Measurements from ENCODE around the gene METTL17.

METTL17 gene

DNA sequence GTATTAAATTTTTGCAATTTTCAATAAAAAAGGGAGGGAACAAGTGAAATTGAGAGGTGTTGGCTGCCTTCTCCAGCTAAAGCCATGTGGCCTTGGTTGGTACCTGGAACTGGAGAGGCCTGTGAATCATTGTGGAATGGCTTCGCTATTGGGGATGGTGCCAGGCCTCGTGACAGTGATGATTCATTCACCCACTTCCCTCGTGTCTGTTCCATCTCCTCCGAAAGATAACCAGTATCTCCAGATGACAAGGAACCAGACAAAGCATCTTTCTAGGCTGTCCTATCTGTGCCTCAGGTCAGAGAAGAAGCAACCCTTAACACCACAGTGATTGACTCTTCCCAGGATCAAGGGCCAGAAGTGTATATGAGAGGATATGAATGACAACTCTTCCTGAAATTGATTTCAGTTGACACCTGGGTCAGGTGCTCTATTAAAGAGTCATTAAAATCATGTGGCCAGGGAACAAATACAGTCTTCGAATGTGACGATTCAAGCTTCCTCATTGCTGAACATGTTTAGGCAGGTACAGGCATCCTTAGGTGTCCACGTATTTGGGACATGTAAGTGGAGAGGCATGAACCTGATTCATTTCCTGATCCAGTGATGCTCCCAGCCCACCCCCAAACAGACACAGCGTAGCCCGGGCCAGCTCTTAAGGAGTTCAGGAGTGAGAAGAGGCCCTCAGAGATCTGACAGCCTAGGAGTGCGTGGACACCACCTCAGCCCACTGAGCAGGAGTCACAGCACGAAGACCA lies 52.1 kb downstream of the METTL17 start, which contains the start of gene RNASE7:
Gene RNASE7 (plus strand): TSS at position 687 of the 758 bp plus-strand sequence. CDS start 631 bp downstream, outside the sequence.
- TF ChIP-seq, protein P1, sequence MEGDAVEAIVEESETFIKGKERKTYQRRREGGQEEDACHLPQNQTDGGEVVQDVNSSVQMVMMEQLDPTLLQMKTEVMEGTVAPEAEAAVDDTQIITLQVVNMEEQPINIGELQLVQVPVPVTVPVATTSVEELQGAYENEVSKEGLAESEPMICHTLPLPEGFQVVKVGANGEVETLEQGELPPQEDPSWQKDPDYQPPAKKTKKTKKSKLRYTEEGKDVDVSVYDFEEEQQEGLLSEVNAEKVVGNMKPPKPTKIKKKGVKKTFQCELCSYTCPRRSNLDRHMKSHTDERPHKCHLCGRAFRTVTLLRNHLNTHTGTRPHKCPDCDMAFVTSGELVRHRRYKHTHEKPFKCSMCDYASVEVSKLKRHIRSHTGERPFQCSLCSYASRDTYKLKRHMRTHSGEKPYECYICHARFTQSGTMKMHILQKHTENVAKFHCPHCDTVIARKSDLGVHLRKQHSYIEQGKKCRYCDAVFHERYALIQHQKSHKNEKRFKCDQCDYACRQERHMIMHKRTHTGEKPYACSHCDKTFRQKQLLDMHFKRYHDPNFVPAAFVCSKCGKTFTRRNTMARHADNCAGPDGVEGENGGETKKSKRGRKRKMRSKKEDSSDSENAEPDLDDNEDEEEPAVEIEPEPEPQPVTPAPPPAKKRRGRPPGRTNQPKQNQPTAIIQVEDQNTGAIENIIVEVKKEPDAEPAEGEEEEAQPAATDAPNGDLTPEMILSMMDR (IDR thresholded peaks at IDR 0.05; ENCODE audit: unreplicated experiment in 3 of 3), result no peak
- Mint-ChIP-seq H3K27ac (peak within 1 kb of the TSS; percentile 34 to 83 (median 58)), H3K36me3 (ENCODE audit: low read depth) (no peaks in the 10 kb centered on the region), H3K27me3 (ENCODE audit: low read depth) (no peaks in the 10 kb centered on the region), H3K9me3 (no peaks in the 10 kb centered on the region), H3K4me1 (peaks cover 61% of the 10 kb centered on the region), H3K4me3 (no peak within 1 kb of the TSS)

DNA sequence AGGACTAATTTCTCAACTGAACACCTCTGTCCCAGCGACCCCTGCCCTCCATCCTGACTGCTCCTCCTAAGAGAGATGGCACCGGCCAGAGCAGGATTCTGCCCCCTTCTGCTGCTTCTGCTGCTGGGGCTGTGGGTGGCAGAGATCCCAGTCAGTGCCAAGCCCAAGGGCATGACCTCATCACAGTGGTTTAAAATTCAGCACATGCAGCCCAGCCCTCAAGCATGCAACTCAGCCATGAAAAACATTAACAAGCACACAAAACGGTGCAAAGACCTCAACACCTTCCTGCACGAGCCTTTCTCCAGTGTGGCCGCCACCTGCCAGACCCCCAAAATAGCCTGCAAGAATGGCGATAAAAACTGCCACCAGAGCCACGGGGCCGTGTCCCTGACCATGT lies 53.1 kb downstream of the METTL17 start:
- Mint-ChIP-seq H3K4me1 (peaks cover 52% of the 10 kb centered on the region), H3K27me3 (ENCODE audit: low read depth) (no peaks in the 10 kb centered on the region), H3K9me3 (no peaks in the 10 kb centered on the region), H3K27ac (peak overlapping the region in 2 of 3 experiments; percentile 34 to 58), H3K36me3 (ENCODE audit: low read depth) (no peaks in the 10 kb centered on the region), H3K4me3 (no peak overlapping the region)
- TF ChIP-seq, protein P1 (IDR thresholded peaks at IDR 0.05; ENCODE audit: unreplicated experiment in 3 of 3), result no peak

DNA sequence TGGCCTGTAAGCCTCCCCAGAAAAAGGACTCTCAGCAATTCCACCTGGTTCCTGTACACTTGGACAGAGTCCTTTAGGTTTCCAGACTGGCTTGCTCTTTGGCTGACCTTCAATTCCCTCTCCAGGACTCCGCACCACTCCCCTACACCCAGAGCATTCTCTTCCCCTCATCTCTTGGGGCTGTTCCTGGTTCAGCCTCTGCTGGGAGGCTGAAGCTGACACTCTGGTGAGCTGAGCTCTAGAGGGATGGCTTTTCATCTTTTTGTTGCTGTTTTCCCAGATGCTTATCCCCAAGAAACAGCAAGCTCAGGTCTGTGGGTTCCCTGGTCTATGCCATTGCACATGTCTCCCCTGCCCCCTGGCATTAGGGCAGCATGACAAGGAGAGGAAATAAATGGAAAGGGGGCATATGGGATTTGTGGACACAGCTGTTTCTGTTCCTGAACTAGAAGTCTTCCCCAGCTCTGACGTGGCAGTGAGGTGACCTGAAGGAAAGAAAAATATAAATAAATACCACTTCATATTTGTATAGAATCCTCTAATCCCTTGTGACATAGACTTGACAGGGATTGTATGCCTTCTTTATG lies 53.7 kb downstream of the METTL17 start:
- no peaks in the 10 kb centered on the region for H3K36me3 Mint-ChIP-seq (ENCODE audit: low read depth)
- no peaks in the 10 kb centered on the region for H3K27me3 Mint-ChIP-seq (ENCODE audit: low read depth)
- H3K4me3 Mint-ChIP-seq, result no peak overlapping the region
- no peaks in the 10 kb centered on the region for H3K9me3 Mint-ChIP-seq
- H3K27ac Mint-ChIP-seq, result peak overlapping the region; percentile 34 to 58 (median 46)
- H3K4me1 Mint-ChIP-seq, result peaks cover 49% of the 10 kb centered on the region
- TF ChIP-seq, protein P1 (IDR thresholded peaks at IDR 0.05; ENCODE audit: unreplicated experiment in 3 of 3), result no peak

DNA sequence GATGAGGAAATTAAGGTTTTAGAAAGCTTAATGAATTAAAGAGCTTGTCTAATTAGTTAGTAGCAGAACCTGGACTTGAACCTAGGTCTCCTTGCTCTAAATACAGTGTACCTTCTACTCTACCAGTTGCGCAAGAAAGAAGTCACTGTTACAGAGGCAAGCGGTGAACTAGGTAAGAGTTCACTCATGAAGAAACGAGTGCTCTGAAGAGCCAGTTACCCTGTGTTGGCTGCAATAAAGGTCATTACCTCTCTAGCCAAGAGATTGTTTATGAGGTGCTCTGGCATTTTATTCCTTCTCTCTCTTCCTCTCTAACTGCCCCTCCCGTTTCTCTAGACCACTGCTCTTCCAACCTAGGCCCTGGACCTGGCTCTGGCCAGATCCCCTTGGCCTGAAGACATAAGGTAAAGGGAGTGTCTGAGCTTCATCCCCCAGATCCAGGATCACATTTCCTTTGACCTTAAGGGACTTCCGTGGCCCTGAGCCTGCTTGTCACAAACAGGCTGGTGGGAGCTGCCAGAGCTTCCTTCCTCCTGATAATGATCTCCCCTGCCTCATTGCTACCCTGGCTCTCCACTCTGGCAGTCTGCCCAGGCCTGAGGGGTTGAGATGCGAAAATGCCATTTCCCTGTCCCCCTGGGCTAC lies 54.3 kb downstream of the METTL17 start:
- no peak overlapping the region for H3K27ac Mint-ChIP-seq
- H3K4me1 Mint-ChIP-seq, result peaks cover 46% of the 10 kb centered on the region
- H3K4me3 Mint-ChIP-seq, result no peak overlapping the region
- no peaks in the 10 kb centered on the region for H3K9me3 Mint-ChIP-seq
- TF ChIP-seq, protein P1 (IDR thresholded peaks at IDR 0.05; ENCODE audit: unreplicated experiment in 3 of 3), result no peak
- H3K27me3 Mint-ChIP-seq (ENCODE audit: low read depth), result no peaks in the 10 kb centered on the region
- H3K36me3 Mint-ChIP-seq (ENCODE audit: low read depth), result no peaks in the 10 kb centered on the region

Measured in nephron (organoid).